ENCODE data around the gene PINLYP. TPM values are rescaled to one million over a fixed set of nuclear protein-coding genes. Genes with fewer than 3 reads are reported as not detected.

Gene PINLYP
- total and polyA plus RNA-seq, 2 of the 13 experiments (the other 11 are each of a cell fraction or from before 2014, with no cell fraction given): 0.21 to 0.24 TPM

GRCh38 chr19:43595999-43596841 is 20.6 kb downstream of the PINLYP start, which contains the start of the genes IRGQ and ZNF576 (continued):
- TF ChIP-seq CSRNP1 (CRISPR knock-in tag; IDR thresholded peaks at IDR 0.05): peak; percentile 50; the same call in 1 of the 2 replicates
- TF ChIP-seq THAP11 (CRISPR knock-in tag; IDR thresholded peaks at IDR 0.05): peak; percentile 97
- TF ChIP-seq SMAD3 (CRISPR knock-in tag; IDR thresholded peaks at IDR 0.05): 0 out of 2 replicates have a peak, but pooled peaks have one; percentile 10
- TF ChIP-seq HOXD1 (CRISPR knock-in tag; IDR thresholded peaks at IDR 0.05): 0 out of 2 replicates have a peak, but pooled peaks have one; percentile 25
- TF ChIP-seq, protein P1, sequence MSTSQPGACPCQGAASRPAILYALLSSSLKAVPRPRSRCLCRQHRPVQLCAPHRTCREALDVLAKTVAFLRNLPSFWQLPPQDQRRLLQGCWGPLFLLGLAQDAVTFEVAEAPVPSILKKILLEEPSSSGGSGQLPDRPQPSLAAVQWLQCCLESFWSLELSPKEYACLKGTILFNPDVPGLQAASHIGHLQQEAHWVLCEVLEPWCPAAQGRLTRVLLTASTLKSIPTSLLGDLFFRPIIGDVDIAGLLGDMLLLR (CRISPR knock-in tag; IDR thresholded peaks at IDR 0.05): no peak
- no peak for TF ChIP-seq BCL6 (CRISPR knock-in tag; IDR thresholded peaks at IDR 0.05)
- TF ChIP-seq NCOA2 (CRISPR knock-in tag; IDR thresholded peaks at IDR 0.05): no peak; the same call in 1 of the 2 replicates
- TF ChIP-seq ZFAT (CRISPR knock-in tag; conservative IDR thresholded peaks at IDR 0.05): no peak
- peak; percentile 73 for TF ChIP-seq POLR2G (IDR thresholded peaks at IDR 0.05; ENCODE audit: low read depth, low read length)
- TF ChIP-seq RFXAP (CRISPR knock-in tag; IDR thresholded peaks at IDR 0.05; ENCODE audit: borderline replicate concordance): peak; percentile 79; the same call in 1 of the 2 replicates
- TF ChIP-seq CERS6 (CRISPR knock-in tag; IDR thresholded peaks at IDR 0.05): no peak
- TF ChIP-seq, protein P2, sequence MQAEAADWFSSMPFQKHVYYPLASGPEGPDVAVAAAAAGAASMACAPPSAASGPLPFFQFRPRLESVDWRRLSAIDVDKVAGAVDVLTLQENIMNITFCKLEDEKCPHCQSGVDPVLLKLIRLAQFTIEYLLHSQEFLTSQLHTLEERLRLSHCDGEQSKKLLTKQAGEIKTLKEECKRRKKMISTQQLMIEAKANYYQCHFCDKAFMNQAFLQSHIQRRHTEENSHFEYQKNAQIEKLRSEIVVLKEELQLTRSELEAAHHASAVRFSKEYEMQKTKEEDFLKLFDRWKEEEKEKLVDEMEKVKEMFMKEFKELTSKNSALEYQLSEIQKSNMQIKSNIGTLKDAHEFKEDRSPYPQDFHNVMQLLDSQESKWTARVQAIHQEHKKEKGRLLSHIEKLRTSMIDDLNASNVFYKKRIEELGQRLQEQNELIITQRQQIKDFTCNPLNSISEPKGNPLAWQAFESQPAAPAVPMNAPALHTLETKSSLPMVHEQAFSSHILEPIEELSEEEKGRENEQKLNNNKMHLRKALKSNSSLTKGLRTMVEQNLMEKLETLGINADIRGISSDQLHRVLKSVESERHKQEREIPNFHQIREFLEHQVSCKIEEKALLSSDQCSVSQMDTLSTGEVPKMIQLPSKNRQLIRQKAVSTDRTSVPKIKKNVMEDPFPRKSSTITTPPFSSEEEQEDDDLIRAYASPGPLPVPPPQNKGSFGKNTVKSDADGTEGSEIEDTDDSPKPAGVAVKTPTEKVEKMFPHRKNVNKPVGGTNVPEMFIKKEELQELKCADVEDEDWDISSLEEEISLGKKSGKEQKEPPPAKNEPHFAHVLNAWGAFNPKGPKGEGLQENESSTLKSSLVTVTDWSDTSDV (CRISPR knock-in tag; IDR thresholded peaks at IDR 0.05): 0 out of 2 replicates have a peak, but pooled peaks have one; percentile 46
- peak; percentile 87 for TF ChIP-seq ZNF44 (CRISPR knock-in tag; IDR thresholded peaks at IDR 0.05)
- peak; percentile 47 for TF ChIP-seq HNF4A (CRISPR knock-in tag; IDR thresholded peaks at IDR 0.05)
- TF ChIP-seq, protein P3, sequence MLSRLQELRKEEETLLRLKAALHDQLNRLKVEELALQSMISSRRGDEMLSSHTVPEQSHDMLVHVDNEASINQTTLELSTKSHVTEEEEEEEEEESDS (CRISPR knock-in tag; IDR thresholded peaks at IDR 0.05; ENCODE audit: borderline replicate concordance): no peak
- TF ChIP-seq TBX3 (IDR thresholded peaks at IDR 0.05; ENCODE audit: borderline replicate concordance): no peak
- TF ChIP-seq, protein P4, sequence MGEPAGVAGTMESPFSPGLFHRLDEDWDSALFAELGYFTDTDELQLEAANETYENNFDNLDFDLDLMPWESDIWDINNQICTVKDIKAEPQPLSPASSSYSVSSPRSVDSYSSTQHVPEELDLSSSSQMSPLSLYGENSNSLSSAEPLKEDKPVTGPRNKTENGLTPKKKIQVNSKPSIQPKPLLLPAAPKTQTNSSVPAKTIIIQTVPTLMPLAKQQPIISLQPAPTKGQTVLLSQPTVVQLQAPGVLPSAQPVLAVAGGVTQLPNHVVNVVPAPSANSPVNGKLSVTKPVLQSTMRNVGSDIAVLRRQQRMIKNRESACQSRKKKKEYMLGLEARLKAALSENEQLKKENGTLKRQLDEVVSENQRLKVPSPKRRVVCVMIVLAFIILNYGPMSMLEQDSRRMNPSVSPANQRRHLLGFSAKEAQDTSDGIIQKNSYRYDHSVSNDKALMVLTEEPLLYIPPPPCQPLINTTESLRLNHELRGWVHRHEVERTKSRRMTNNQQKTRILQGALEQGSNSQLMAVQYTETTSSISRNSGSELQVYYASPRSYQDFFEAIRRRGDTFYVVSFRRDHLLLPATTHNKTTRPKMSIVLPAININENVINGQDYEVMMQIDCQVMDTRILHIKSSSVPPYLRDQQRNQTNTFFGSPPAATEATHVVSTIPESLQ (CRISPR knock-in tag; conservative IDR thresholded peaks at IDR 0.05): no peak
- TF ChIP-seq KAT2B (IDR thresholded peaks at IDR 0.05; ENCODE audit: borderline replicate concordance, low read depth, low read length): no peak
- peak; percentile 89 for TF ChIP-seq ZBTB2 (CRISPR knock-in tag; IDR thresholded peaks at IDR 0.05; ENCODE audit: low read depth)

Data from HepG2 (cell line).